ENCODE results near the gene RPS28.
A peak's percentile ranks its signal among the peaks of the same experiment; 100 is the strongest.

DNA sequence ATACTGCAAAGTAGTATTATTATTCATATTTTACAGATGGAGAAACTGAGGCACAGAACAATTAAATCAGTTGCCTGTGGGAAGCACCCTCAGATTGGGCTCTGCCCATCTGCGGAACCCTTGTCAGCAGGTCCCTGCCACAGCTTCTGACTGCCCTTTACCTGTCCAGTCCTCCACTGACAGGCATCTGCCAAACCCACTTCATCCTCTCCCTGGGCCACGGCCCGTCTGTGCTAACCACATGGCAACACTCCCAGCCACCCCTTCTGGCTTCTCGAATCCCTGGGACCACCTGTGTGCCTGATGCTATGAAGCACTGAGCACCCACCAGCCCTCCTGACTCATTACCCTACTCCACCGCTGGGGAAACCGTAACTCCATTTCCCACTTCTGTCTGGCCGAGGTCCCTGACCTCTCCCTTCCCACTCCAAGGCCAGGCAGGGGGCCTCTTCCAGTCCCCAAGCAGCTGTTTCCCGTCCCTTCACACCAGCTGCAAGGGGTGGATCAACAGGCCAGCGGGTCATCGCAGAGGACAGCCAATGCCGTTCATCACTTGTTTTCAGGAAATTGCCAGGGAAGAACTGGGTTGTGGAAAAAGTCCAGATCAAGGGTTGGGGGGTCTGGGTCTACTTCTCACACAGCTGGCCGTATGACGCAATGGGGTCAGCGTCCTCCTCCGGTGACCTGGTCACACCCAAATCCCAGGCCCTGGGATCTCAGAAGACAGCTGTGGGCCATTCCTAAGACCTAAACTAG is 19.2 kb downstream of the RPS28 start:
- TF ChIP-seq, protein P1, sequence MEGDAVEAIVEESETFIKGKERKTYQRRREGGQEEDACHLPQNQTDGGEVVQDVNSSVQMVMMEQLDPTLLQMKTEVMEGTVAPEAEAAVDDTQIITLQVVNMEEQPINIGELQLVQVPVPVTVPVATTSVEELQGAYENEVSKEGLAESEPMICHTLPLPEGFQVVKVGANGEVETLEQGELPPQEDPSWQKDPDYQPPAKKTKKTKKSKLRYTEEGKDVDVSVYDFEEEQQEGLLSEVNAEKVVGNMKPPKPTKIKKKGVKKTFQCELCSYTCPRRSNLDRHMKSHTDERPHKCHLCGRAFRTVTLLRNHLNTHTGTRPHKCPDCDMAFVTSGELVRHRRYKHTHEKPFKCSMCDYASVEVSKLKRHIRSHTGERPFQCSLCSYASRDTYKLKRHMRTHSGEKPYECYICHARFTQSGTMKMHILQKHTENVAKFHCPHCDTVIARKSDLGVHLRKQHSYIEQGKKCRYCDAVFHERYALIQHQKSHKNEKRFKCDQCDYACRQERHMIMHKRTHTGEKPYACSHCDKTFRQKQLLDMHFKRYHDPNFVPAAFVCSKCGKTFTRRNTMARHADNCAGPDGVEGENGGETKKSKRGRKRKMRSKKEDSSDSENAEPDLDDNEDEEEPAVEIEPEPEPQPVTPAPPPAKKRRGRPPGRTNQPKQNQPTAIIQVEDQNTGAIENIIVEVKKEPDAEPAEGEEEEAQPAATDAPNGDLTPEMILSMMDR (IDR thresholded peaks at IDR 0.05 in 8 of 11, conservative IDR thresholded peaks at IDR 0.05 in 3 of 11): peak in 10 of 11 experiments; percentile 18 to 67 (median 40)
- no peak for TF ChIP-seq POLR2A (IDR thresholded peaks at IDR 0.05)

Data from spleen (tissue), 7 donors.